Measurements from ENCODE around the gene FREY1. TPM values are rescaled to one million over a fixed set of nuclear protein-coding genes. Genes with fewer than 3 reads are reported as not detected.

FREY1 gene
- total RNA-seq, 1 donor from 2014 or later = not detected

- Histone ChIP-seq H3K36me3 (no peaks in the 10 kb centered on the region), H3K27me3 (no peaks in the 10 kb centered on the region), H3K27ac (no peak overlapping the region), H3K4me1 (peaks cover under 1% of the 10 kb centered on the region), H3K4me3 (no peak overlapping the region), H3K9me3 (no peaks in the 10 kb centered on the region)
- no peak for TF ChIP-seq POLR2A (IDR thresholded peaks at IDR 0.05)
- DNase-seq (ENCODE audit: extremely low spot score in 2 of 2) = no peak
- intact Hi-C loops (cut with DNase I) = no loop called here
These were observed 16.1 kb downstream of the FREY1 start for GRCh38 chr11:45890886-45891550.

- Histone ChIP-seq H3K4me3 (no peak overlapping the region), H3K9me3 (no peaks in the 10 kb centered on the region), H3K27ac (no peak overlapping the region), H3K4me1 (peaks cover 8% of the 10 kb centered on the region), H3K27me3 (no peaks in the 10 kb centered on the region), H3K36me3 (no peaks in the 10 kb centered on the region)
- DNase-seq (ENCODE audit: extremely low spot score in 2 of 2) = no peak
- TF ChIP-seq POLR2A (IDR thresholded peaks at IDR 0.05) (no peak), POLR2AphosphoS5 (IDR thresholded peaks at IDR 0.05; ENCODE audit: insufficient read depth in 1 of 2, low read depth in 1 of 2) (no peak), CTCF (IDR thresholded peaks at IDR 0.05) (no peak)
- intact Hi-C loops (cut with DNase I) = no loop called here
These were observed 17.1 kb downstream of the FREY1 start for GRCh38 chr11:45889966-45890365.

- H3K27ac ChIP-seq = no peak overlapping the region
- TF ChIP-seq POLR2AphosphoS5 (IDR thresholded peaks at IDR 0.05; ENCODE audit: insufficient read depth in 1 of 2, low read depth in 1 of 2) (no peak), CTCF (IDR thresholded peaks at IDR 0.05) (no peak), POLR2A (IDR thresholded peaks at IDR 0.05) (no peak)
- H3K4me1 ChIP-seq = peaks cover 8% of the 10 kb centered on the region
- H3K36me3 ChIP-seq = no peaks in the 10 kb centered on the region
- no peak overlapping the region for H3K4me3 ChIP-seq
- intact Hi-C loops (cut with DNase I) = no loop called here
- H3K9me3 ChIP-seq = no peaks in the 10 kb centered on the region
- DNase-seq (ENCODE audit: extremely low spot score in 2 of 2) = no peak
- H3K27me3 ChIP-seq = no peaks in the 10 kb centered on the region
These were observed 17.5 kb downstream of the FREY1 start for GRCh38 chr11:45889555-45889954.

- Histone ChIP-seq H3K9me3 (no peaks in the 10 kb centered on the region), H3K4me1 (peaks cover 8% of the 10 kb centered on the region), H3K36me3 (no peaks in the 10 kb centered on the region), H3K27ac (no peak overlapping the region), H3K27me3 (no peaks in the 10 kb centered on the region), H3K4me3 (no peak overlapping the region)
- DNase-seq (ENCODE audit: extremely low spot score in 2 of 2) = no peak
- TF ChIP-seq CTCF (IDR thresholded peaks at IDR 0.05) (no peak), POLR2A (IDR thresholded peaks at IDR 0.05) (no peak), POLR2AphosphoS5 (IDR thresholded peaks at IDR 0.05; ENCODE audit: insufficient read depth in 1 of 2, low read depth in 1 of 2) (no peak)
- intact Hi-C loops (cut with DNase I) = no loop called here
These were observed 19.5 kb downstream of the FREY1 start for GRCh38 chr11:45887587-45887986.

- H3K27ac ChIP-seq = no peak overlapping the region
- no peak for TF ChIP-seq POLR2AphosphoS5 (IDR thresholded peaks at IDR 0.05; ENCODE audit: insufficient read depth in 1 of 2, low read depth in 1 of 2)
- no peak for TF ChIP-seq CTCF (IDR thresholded peaks at IDR 0.05)
- no peak for TF ChIP-seq POLR2A (IDR thresholded peaks at IDR 0.05)
- no peak for DNase-seq (ENCODE audit: extremely low spot score in 2 of 2)
- H3K4me1 ChIP-seq = peaks cover 8% of the 10 kb centered on the region
- H3K27me3 ChIP-seq = no peaks in the 10 kb centered on the region
- H3K36me3 ChIP-seq = peaks cover 0 to 4% of the 10 kb centered on the region in 2 donors
- no peak overlapping the region for H3K4me3 ChIP-seq
- intact Hi-C loops (cut with DNase I) = no loop called here
- H3K9me3 ChIP-seq = no peaks in the 10 kb centered on the region
These were observed 20.1 kb downstream of the FREY1 start for GRCh38 chr11:45886816-45887520.
